CD4-positive, alpha-beta T cell treated with Interleukin-6 at 100 ng/mL for 8 hours (primary cell): Measurements from ENCODE around the gene BCAR3.
"Not testable (repeated sequence)": the region's sequence is repeated elsewhere in the genome, so short reads cannot be mapped to it uniquely, and the experiment has no call there.

ENCODE experiments used
- DNase-seq: peaks from one replicate; pipeline ENCODE4 v3.0.0-alpha.2; 2020; ENCODE audit warnings: mixed read lengths, low spot score

Gene BCAR3

DNA sequence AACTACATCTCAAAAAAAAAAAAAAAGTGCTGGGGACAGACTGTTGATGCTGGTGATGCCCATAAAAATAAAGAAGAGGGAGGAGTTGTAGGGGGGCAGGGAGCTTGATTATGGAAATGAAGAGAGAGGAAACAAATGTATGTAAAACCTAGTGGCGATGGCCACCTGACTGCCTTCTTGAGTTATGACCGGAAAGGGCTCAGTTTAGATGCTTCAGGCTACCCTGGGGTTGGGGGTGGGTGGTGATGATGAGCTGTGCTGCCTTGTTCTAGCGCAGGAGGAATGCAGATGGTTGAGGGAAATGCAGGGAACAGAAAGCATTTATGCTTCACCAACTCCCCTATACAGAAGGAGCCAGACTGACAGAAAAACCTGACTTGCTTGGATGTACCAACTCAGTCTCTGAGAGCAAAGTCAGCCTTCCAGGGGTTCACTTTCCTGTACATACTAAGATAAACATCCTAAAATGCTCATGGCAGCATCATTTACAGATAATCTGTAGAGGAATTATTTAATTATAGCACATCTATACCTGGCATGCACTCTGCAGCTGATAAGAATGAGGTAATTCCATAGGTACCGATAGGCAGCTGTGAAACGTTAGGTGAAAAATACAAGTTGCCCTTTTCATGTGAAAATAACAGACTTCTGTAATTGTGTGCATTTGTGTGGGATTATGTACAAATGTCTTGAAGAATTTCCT, 8.0 kb upstream of the BCAR3 start:
- no peak for DNase-seq

DNA sequence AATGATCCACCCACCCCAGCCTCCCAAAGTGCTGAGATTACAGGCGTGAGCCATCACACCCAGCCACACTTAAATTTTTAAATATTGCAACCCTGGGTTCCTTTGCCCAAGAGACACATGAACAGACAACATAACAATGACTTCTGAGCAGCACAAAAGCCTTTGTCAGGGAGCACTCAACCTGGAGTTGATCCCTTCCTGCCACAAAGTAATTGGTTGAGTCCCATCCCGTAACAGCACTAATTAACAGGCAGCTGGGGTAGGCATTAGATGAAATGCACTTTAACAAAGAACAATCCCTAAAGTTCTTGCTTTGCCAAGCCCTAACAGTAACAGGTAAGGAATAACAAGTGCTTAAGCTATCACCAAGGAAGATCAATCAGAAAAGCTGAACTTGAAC, 5.9 kb upstream of the BCAR3 start:
- DNase-seq: no peak

DNA sequence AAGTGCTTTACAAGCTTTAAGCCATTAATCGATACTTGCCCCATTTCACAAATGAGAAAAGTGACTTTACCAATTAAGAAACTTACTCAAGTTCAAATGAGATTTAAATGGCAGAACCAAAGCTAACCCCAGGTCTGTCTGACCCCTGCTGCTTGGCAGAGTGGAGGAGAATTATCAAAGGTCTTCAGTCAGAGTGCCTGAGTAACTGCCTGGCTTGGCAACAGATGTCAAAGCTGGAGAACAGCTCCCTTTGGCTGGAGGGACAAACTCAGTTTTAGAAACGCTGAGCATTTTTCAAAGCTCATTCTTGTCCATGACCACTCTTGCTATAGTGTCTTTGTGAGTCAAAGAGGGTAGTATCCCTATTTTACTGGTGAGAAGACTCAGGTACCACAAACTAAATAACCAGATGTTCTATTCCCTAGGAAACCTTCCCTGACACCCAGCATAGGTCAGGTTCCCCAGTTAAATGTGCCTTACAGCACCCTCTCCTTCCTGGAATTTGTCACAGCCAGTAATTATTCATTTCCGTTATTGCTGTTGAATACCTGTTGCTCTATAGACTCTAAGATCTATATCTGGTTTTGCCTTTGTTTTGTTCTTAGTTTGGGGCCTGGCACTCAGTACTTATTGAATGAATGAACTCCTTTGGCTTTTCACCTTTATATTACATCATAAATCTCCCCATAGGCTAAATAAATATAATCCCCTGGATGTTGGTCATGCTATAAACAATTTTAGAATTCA, 5.0 kb upstream of the BCAR3 start:
- no peak for DNase-seq

DNA sequence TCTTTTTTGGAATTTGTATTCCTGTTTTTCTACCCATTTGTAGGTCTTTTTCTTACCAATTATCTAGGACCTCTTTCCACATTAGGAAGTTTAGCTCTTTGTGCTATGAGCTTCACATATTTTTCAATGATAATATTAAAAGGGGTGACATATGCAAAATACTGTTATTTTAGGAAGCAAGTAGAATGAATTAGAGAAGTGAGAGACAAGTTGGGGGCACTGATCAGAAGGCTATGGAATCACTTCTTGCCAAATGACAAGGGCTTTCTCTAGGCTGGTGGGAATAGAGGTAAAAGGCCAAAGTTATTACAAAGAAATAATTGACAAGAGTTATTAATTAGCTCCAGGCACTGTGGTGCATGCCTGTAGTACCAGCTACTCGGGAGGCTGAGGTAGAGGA, 4.3 kb upstream of the BCAR3 start:
- no peak for DNase-seq

DNA sequence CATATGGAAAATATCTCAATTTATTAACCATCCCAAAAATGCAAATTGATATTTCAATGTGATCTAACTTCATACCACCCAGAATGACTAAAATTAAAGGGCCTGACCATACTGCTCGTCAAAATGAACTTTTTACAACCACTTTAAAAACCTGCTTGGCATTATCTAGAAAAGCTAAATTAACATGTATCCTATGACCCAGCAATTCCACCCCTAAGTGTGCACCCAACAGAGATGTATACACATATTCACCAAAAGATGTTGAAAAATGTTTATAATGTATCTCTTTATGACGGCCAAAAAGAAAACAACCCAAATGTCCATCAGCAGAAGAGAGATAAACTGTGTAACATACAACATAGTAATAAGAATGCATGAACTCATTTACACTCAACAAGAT, 1.6 kb upstream of the BCAR3 start:
- DNase-seq: no peak

DNA sequence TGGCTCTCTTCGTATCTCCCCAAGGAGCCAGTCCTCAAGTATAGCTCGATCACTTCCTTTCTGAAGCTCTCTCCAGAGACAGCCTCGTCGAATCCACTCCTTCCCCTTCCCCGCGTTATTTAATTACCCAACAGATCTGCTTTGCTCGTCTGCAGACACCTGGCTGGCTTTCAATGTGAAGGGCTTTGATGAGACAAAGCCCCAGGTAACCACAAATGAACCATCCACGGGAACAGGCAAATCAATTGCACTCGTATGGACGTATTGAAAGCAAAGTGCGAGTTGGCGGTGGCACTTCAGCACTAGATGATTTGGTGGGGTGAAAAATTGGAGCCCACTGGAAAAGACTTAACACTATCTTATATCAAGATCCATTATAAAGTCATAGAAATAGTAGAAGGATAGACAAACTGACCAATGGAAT, 364 bp upstream of the BCAR3 start:
- DNase-seq: no peak

DNA sequence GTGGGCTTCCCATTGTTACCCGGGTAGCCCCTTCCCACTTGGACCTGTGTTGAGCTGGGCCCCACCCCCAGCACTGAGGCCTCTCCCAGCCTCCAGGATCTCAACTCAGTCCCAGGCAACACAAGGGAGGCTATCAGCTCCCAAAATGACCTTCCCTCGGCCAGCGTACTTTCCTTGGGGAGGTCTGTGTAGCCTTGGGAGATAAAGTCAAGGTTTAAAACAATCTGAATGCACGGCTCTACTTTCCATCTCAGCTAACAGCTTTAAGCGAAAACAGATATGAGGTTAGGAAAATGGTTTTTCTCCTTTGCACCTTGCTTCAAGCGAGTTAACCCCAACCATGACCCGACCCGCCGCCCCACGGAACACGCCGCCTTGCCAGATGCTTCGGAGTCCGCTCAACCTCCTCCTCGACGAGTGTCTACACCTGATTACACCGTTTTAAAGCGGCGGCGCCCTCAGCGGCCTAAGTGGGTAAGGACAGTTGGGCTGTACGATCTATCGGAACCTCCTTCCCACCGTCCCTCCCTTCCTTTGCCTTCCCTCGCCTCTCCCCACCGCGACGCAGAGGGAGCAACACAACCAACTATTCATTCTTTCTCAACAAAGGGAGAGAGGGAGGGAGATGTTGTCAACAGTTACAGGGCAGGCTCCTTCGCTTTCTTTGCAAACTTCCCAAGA, 1.1 kb downstream of the BCAR3 start:
- DNase-seq: no peak

DNA sequence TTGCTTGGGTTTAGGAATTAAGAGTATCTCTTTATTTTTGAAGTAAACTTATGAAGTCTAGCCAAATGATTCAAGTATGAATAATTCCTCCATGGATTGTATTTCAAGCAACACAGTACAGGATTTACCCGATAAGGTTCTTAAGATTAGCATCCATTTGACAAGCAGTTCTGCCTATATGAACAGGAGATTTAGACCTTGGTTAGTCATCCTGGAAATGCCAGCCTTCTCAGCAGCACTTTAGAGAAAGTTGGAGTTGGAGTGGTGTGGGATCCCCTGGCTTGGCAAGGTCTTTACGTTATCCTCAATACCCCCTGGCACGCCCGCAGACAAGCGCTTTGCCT, 1.6 kb downstream of the BCAR3 start:
- DNase-seq: no peak

DNA sequence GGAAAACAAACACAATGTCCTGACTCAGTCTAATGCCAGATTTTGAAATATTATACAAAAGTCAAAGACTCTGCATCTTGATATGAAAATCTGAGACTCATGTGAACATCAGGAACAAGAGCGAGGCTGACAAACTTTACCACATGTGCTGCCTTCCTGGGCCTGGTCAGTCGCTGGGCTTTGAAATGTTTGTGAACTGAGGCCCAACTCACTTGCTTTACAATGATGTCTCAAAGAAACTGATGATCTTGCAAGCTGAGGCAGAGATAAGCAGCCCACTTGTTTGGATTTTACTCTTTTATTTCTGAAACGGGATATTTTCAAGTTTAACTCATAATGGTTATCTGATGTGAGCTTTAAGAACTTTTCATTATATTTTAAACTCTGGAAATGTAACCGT, 2.1 kb downstream of the BCAR3 start:
- DNase-seq: no peak

DNA sequence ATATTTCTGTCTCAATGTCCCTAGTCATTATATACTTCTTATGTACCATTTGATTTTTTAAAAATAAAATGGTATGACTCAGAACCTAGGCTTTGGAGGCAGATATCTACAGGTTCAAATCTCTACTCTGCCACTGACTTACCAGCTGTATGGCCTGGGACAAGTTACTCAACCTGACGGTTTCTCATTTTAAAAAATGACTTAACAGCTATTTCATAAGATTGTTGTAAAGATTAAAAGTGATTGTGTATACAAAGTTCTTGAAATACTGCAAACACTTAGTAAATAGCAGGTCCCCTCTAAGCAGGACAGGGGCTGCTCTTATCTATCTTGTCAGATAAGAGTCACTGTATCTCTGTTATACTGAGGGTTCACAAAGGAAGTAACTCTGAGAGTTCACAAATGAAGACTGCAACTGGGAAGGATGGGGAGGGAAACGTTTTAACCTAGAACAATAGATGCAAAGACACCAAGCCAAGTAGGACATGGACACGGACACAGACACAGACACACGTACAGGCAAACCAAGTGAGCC, 2.6 kb downstream of the BCAR3 start:
- DNase-seq: no peak

DNA sequence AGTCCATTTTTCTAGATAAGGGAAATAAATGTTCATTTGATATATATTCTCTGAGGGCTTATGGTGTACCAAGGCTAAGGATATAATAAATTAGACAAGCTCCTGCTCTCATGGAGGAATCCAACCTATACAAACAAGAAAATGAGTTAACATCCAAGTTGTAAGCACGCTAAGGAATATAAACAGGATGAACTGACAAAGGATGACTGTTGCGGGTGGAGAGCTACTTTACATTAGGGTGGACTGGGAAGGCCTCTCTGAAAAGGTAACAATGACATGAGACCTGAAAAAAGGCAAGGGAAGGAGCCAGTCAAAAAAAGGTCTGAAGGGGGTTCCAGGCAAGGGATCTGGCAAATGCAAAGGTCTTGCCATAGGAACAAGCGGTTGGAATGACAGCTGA, 3.1 kb downstream of the BCAR3 start:
- no peak for DNase-seq

DNA sequence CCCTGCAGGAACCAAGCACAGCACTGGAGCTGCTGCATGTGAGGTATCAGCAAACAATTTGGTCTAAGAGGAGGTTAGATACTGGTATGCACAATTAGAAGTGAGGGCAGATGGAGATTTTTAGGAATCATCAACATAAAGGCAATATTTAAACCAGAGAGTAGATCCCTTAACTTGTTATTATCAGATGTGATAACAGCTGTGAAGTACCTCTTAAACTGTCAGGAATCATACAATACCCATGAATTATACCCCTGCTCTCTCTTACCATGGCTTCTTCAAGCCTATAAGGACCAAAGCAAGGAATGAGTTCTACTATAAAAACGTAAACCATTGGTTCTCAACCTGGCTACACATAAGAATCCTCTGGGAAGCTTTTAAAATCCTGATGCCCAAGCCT, 3.9 kb downstream of the BCAR3 start:
- DNase-seq: no peak

DNA sequence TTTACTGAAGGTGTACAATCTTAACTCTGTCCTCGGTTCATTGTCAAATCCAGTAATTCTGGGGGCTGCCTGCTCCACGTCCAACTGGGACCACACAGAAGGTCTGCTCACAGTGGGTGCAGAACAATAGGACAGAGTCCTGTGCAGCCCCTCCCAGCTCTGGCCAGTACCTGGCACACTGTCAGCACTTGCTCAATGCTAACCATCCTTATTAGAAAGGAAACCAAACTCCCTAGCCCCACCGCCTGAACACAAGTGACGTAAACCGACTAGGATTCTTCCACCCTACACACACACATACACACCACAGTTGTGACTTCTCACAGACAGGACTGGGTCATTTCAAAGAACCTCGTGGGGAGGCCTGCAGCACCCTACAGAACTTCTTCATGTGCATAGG, 5.2 kb downstream of the BCAR3 start:
- no peak for DNase-seq

DNA sequence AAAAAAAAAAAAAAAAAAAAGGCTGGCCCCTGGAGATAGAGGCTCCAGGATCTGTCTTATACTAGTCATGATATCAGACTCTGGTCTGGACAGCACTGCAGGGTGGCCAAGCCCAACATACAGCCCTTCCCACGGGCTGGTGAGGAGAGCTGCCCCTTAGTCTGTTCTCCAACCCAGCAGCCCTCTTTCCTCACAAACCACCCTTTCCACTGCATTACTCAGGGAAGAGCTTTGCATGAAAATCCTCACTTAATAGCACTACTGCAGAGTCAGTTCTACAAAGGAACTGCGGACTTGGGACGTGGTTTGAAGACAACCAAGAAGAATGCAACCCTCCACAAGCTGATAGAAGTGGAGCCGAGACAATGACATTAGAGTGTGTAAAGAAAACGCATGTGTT, 5.7 kb downstream of the BCAR3 start:
- no peak for DNase-seq

DNA sequence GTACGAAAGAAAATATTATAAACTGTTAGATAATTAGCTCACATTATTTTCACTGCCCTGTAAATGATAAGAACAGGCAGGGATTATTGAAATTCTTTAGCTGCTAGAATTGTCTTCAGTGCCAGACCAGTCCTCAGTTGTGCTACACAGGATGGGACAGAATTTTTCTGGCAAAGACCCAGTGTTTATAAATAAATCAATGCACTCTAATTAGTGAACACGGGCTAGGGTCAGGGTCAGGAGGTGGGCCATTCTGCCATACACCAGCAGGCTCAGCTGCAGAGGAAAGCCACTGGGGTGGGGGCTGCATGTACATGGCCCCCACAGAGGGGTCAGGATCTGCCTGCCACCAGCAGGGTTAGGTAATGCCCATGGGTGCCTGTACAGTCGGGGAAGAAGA, 6.4 kb downstream of the BCAR3 start:
- DNase-seq: no peak

DNA sequence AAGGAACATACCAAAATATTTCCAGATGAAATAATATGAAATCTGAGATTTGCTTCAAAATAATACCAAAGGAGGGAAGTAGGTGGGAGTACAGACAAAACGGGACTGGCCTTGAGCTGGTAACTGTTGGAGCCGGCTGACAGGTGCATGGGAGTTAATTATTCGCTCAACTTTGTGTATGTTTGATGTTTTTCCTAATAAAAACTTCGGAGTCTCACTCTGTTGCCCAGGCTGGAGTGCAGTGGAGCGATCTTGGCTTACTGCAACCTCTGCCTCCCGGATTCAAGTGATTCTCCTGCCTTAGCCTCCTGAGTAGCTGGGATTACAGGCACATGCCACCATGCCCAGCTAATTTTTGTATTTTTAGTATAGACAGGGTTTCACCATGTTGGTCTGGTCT, 7.6 kb downstream of the BCAR3 start:
- DNase-seq: not testable (repeated sequence)

DNA sequence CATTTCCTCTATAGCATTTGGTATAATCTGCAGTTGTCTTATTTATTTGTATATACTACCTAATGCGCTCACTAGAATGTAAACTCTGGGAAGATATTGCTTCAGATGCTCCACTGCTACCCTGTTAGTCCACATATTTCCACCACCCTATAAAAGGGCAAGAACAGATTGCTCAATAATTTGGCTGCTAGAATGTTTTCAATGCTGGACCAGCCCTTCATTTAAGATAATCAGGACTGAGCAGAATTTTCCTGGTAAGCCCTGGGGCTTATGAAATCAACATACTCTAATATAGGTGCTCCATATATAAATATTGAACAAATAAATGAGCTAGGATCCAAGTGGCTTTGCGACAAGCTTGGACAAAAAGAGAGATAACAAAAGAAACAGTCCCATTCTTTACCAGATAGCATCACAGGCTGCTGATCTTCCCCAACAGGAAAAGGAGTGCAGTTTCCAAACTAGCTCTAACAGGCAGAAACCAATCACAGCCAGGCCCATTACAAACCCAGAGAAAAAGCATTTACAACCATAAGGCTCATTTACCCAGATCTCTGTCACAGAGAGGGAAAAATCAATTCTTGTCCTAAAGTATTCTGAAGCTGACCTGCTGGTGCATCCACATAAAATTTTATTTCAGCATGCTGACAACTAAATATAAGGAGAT, 8.3 kb downstream of the BCAR3 start:
- DNase-seq: no peak

DNA sequence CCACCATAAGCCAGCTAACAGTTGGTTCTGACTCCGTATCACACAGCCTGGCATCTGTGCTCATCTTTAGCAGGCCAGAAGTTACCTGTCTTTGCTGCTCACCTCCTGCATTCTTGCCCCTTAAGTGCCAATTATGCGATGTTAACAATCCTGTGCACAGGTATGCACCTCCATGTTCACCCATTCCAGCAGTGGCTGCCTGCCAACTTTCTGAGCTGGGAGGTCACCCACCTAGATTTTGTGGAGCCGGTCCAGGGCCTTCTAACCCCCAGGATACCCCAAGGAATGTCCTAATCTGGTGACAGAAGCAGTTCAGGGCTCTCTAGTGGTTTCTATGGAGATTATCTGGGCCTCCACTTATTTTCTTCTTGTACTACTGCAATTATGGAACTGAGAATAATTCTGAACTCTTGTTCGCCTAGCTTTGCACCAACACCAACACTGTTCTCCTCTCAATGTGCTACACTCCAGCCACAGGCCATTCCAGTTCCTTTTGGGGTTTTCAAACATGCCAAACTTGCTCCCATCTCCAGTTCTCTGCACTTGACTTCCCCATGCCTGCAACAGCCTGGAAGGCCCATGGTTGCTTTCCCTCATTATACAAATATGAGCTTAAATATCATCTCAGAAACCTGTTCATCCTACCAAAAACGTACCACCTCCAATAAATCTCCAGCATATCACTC, 9.0 kb downstream of the BCAR3 start:
- DNase-seq: no peak

DNA sequence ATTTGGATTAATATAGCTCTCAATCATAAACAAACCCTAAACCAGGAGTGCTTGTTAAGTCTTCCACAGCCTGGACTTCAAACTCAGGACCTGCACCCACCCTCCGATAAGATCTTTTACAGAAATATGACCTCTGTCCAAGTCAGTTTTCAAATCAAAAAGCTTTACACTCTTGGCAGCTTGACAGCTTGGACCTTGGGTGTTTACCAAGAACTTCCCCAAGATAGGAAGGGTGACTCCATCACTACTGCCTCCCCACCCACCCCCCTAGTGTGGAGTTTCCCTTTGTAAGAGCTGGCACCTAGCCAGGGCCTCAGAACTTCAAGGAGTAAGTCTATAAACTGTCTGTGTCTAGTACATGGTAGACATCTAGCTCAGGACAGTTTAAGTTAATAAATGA, 9.6 kb downstream of the BCAR3 start:
- DNase-seq: no peak

DNA sequence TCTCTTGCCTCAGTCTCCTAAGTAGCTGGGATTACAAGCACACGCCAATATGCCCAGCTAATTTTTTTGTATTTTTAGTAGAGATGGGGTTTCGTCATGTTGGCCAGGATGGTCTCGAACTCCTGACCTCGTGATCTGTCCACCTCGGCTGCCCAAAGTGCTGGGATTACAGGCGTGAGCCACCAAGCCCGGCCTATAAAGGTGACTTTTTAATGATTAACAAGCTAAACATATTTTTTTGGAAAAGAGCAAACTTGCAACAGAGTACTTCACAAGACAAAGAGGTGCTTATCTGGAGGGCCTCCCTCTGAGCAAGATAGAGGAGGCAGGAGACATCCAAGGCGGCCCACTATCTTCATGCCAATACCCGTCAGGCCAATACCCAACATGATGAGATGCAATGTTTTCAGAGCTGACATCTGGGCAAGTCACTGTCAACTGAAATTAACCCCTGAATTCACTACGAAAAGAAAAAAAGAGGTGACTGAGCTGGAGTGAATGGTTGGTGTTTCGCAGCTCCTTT, 10.5 kb downstream of the BCAR3 start:
- DNase-seq: no peak

DNA sequence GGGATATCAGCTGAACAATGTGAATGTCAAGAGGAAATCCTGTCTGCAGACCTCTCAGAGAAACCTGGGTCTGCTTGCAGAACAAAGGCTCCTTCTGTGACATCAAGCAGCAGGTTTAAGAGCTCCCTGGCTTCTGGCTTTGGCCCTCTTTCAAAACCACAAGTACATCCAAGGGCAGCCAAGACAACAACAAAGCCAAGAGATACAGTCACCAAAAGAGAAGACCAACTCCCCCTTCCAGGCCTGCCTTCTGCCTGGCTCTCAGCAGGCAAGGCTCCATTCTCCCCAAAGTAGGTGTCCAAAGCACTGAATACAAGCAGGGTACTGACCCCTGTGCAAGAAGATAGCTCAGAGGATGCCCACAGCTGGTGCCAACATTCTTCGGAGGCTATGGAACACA, 11.5 kb downstream of the BCAR3 start:
- no peak for DNase-seq

DNA sequence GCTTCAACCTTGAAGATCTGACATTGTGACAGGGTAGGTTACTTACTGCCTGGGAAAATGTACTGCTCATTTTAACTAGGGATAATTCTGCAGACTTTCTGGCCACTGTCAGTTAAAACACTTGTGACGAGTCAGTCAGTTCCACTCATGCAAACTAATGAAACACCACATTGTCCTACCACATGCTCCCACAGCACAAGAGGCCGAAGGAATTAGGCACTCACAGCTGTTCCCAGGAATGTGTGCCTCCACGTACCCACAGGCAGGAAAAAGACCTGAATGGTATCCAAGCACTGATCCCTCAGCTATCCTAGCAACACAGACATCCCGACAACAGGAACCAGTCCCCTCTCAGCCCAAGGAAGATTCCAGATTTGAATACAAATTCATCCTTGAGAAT, 12.3 kb downstream of the BCAR3 start:
- DNase-seq: no peak
